ENCODE results near the gene MLST8.
"Not testable (repeated sequence)": the region's sequence is repeated elsewhere in the genome, so short reads cannot be mapped to it uniquely, and the experiment has no call there.

Gene MLST8

GRCh38 chr16:2252806-2253148, 47.5 kb downstream of the MLST8 start:
- no peak for DNase-seq

- DNase-seq = no peak
Measured at GRCh38 chr16:2253293-2253692, 48.0 kb downstream of the MLST8 start.

- DNase-seq = no peak
Measured at GRCh38 chr16:2256531-2257140, 51.4 kb downstream of the MLST8 start.

- DNase-seq = no peak
Measured at GRCh38 chr16:2257726-2258125, 52.5 kb downstream of the MLST8 start.

GRCh38 chr16:2258530-2258929, 53.3 kb downstream of the MLST8 start:
- DNase-seq = not testable (repeated sequence)

Measured in KG1 (cell line).